DMS 273 (cell line): ENCODE data around the gene ANKH.
"Not testable (repeated sequence)": the region's sequence is repeated elsewhere in the genome, so short reads cannot be mapped to it uniquely, and the experiment has no call there.

Experiments
- DNase-seq: peaks from one replicate; lab custom pipeline; 2025; ENCODE audit not compliant: unreplicated experiment; lab: John Stamatoyannopoulos, UW

ANKH gene

GRCh38 chr5:14830210-14831005 lies 41.2 kb downstream of the ANKH start:
- DNase-seq: no peak

GRCh38 chr5:14829396-14829795 lies 42.2 kb downstream of the ANKH start:
- no peak for DNase-seq

GRCh38 chr5:14826714-14827113 lies 44.9 kb downstream of the ANKH start:
- DNase-seq: no peak

- DNase-seq: no peak
Measured at GRCh38 chr5:14825977-14826376, 45.6 kb downstream of the ANKH start.

- DNase-seq: no peak
Measured at GRCh38 chr5:14824499-14824898, 47.1 kb downstream of the ANKH start.

DNA sequence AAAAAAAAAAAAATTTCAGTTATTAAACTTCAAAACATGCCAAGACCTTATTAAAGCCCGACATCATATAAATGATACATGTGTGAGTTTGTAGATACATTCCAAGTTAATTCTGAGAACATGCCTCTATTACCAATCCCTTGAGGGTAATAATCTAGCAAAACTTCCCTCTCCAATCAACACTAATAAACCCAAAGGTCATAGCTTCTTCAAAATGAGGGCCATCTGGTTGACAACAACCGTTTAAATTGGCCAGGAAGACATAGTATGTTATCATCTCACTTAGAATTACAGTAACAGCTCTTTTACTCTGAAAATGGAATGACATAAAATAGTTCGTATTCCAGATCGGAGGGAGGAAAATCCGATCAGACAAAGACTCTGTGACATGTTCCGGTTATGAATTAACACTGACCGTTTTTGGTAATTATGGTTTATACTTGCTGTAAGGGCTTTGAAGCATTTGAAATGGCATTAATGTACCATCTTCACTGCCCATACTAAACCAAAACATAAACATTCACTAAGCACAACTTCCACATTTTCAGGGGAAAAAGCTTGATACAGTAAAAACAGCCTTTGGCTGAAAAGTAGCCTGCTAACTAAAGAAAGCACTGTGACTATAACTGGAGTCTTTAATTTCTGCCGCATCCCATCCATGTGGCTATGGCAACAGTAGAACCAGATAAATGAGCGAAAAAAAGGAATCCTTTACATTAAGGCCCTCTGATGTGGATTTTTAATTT lies 50.3 kb downstream of the ANKH start:
- DNase-seq: no peak

DNA sequence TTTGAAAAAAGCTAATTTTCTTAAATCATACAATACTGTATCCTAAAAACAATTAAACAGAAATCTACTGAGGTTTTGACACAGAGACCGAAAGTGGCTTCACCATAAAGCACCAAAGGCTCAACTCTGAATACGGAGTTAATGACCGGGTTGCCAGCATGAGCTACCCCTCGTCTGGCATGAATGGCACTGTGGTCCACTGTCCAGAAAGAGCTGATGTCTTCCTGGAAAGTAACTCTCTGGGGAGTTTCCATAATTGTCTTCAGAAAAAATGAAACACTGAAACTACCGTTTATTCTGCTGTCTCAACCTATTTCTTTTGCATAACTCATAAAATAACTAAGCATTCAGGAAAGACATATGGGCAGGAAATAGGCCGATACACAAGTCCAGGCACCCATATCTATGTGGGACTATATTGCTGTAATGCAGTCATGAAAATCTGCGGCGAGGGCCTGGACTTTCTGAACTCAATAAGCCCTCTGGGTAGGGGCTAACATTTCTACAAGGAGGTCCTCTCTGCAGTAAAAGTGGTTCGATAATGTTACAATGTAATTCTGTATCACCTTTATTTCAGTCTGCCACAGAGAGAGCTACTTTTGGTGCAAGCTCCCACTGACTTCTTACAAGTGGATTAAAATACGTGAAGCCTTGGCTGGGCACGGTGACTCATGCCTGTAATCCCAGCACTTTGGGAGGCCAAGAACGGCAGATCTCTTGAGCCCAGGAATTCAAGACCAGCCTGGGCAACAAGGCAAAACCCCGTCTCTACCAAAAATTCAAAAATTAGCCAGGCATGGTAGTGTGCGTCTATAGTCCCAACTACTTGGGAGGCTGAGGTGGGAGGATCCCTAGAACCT lies 52.4 kb downstream of the ANKH start:
- no peak for DNase-seq

- DNase-seq: not testable (repeated sequence)
Measured at GRCh38 chr5:14817762-14818136, 53.8 kb downstream of the ANKH start.

DNA sequence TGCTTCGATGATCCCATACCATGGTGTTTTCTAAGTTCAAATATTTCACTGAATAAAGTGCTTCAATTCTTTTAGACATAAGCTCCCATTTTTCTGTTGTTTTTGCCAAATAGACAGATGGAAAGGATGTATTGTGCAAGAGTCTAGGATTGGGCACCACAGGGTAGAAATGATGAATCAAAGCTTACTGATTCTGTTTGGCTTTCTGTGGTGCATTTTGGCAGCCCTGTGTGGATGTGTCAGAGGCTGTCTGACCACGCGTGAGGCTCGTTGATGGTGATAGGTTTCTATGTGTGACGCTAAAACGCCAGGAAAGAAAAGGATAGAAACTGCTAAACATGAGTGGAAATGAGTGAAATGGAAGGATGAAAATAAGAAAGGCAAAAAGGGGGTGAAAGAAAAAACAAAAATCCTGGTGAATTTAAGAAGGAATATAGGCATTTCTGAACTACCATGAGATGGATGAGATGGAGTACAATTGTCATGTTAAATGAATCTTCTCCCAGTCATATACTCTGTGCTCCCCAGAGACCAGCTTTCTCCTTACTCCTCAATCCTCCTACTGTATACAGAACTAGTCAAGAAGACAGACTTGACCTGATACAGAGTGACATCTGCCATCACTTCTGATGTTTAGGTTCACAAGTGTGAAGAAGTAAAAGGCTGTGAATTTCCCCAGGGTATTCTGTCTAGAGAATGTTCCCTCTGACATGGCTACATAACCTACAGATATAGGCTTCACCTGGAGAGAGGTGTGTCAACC lies 54.4 kb downstream of the ANKH start:
- DNase-seq: peak; percentile 29

DNA sequence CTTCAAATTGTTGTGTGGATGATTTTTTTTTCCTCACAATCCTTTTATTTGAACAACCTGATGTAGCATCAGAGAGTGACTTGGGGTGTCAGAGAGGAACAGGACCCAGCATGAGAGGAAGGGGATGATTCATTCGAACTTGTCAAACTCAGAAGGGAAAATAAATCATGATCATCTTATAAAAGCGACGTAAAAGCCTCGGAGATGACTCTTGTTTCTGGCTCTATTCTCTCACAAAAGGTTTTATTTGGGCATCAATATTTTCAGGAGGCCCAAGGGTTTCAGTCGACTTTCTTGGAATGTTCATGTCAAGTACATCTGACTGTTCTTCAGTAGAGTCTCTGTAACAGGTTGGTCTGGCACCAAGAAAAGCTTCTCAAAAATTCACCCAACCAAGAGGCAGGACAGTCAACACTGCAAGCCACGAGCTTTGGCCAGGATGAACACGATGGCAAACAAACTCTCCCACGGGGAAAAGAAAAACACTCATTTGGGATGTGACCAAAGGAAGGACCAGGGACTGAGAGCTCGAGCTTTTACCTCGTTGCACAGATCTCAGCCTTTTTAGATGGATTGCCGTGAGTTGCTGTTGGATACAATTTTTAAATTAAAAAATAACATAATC lies 55.1 kb downstream of the ANKH start:
- DNase-seq: no peak

DNA sequence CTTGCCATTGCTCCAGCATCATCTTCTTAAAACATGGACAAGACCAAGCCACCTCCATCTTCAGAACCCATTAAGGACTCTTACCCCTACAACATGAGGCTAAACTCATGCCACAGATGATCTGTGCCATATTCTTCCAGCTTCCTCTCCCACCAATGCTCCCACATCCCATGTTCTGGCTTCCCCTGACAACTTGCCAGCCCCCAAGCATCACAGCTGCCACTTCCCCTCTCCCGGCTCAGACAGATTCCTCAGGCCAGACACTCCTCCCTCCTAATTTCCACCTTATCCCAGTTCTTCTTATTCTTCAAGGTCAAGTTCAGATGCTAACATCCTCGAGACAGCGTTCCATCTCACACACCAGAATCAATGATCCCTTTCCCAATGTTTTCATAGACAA lies 57.8 kb downstream of the ANKH start:
- DNase-seq: no peak

DNA sequence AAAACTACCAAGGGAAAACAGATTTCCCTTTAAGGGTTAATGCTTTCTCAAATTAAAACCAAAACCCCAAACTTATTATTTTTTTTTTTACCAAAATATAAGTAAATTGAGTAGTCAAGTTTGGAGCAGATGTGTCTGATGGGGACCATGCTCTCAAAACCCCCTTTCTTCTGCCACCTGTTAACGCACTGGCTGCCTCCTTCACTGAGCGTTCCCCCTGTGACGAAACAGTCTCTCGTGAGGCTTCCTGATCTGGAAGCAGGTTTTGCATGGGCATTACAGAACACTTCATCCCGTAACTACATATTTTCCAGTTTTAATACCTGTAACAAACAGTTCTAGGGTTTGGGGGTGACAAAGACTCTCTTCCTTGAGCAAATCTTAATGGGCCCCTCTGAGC lies 59.4 kb downstream of the ANKH start:
- no peak for DNase-seq

- DNase-seq: no peak
Measured at GRCh38 chr5:14810928-14811572, 60.5 kb downstream of the ANKH start.

DNA sequence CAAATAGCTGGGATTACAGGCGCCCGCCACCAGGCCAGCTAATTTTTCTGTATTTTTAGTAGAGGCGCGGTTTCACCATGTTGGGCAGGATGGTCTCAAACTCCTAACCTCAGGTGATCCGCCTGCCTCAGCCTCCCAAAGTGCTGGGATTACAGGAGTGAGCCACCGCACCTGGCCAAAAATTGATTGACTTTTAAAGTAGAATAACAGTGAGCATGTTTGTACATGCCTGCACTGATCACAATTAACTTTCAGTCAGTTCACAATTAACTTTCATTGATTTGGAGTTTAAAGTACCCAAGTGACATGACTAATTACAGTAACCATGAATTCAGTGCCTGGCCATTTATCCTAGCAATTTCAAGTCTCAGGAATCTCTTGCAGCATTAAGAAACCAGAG lies 61.3 kb downstream of the ANKH start:
- no peak for DNase-seq

- DNase-seq: no peak
Measured at GRCh38 chr5:14809369-14810155, 62.0 kb downstream of the ANKH start.

- no peak for DNase-seq
Measured at GRCh38 chr5:14807471-14807870, 64.1 kb downstream of the ANKH start.

DNA sequence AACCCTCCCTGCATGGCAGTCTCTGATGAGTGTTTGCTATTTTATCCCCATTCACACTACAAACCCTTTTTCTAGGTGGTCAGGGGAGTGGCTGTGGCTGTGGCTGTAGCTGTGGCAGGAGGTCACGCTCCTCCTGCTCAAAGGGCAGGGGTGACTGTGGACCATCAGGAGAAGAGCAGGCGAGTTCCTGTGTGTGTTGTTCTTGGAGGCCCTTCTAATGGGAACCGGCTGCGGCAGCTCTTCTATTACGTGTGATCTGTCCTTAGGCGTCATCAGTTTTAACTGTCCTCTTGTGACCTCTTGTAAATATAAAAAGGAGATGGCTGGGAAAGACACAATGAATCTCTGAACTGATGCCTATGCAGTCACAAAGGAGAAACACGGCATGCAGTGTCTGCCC lies 65.1 kb downstream of the ANKH start:
- DNase-seq: no peak

GRCh38 chr5:14802541-14802940 lies 69.0 kb downstream of the ANKH start:
- no peak for DNase-seq

DNA sequence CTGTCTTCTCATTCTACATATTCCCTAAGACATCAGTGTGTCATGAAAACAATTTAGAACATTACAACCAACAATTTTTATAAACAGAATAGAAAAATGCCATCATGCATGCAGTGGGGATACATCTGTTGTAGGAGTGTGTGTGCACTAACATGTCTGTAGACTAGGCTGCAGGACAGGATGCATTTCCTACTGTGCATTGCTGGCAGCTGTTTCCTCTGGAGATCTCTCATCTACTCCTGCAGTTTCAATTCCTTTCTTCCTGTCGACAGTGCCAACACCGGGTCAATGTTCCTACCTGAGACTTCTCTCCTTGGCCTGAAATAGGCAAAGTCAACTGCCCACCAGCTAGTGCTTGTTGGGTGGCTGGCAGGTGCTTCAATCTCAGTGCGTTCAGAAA lies 69.8 kb downstream of the ANKH start:
- DNase-seq: no peak
